ENCODE results near the gene CLCN6. TPM values are rescaled to one million over a fixed set of nuclear protein-coding genes. Genes with fewer than 3 reads are reported as not detected.

The CLCN6 gene
- total RNA-seq, 1 experiment from 2014 or later: 13.7 TPM

- intact Hi-C loops (cut with micrococcal nuclease): no loop called here
- CTCF ChIA-PET: no interaction called here
- RAD21 ChIA-PET (ENCODE audit: low non-redundant PET in 1 of 2, low total read pairs in 2 of 2, uncharacterized antibody in 2 of 2, unreplicated experiment in 2 of 2): interaction anchor here in 1 of 2 experiments (0.7 kb wide), 1 partner anchor 11 kb away, joined by 3 read pairs; no protein-coding TSS in a partner anchor
- POLR2A ChIA-PET: interaction anchor here (1.5 kb wide), 1 partner anchor 35 kb away, joined by 4 read pairs; no protein-coding TSS in a partner anchor
- no peaks in the 10 kb centered on the region for H3K9me3 ChIP-seq (ENCODE audit: control insufficient read depth in 1 of 2, insufficient read depth in 1 of 2, low read depth in 1 of 2, low read length in 2 of 2)
- H3K79me2 ChIP-seq (ENCODE audit: insufficient read depth, low read length): no peaks in the 10 kb centered on the region
- H3K9me2 ChIP-seq (ENCODE audit: insufficient read depth): no peaks in the 10 kb centered on the region
- no peaks in the 10 kb centered on the region for H3K27me3 ChIP-seq (ENCODE audit: insufficient read depth, low read length)
- TF ChIP-seq SIN3A (IDR thresholded peaks at IDR 0.05; ENCODE audit: low read depth) (no peak), CEBPB (IDR thresholded peaks at IDR 0.05; ENCODE audit: low read depth) (no peak), EGR1 (IDR thresholded peaks at IDR 0.05; ENCODE audit: low read depth) (no peak), CTCF (IDR thresholded peaks at IDR 0.05 in 2 of 3, conservative IDR thresholded peaks at IDR 0.05 in 1 of 3; ENCODE audit: borderline replicate concordance in 1 of 3, insufficient read depth in 1 of 3, low read depth in 2 of 3, low read length in 2 of 3) (no peak), EZH2phosphoT487 (IDR thresholded peaks at IDR 0.05; ENCODE audit: borderline replicate concordance) (no peak), SRF (IDR thresholded peaks at IDR 0.05; ENCODE audit: low read depth) (no peak), ATF3 (IDR thresholded peaks at IDR 0.05) (no peak), TCF7L2 (IDR thresholded peaks at IDR 0.05; ENCODE audit: borderline replicate concordance, extremely low read depth, insufficient read depth, insufficient read length) (no peak), SP1 (IDR thresholded peaks at IDR 0.05; ENCODE audit: low read depth) (no peak), POLR2A (IDR thresholded peaks at IDR 0.05; ENCODE audit: borderline replicate concordance, extremely low read depth, insufficient read depth, insufficient read length) (no peak), ELF1 (IDR thresholded peaks at IDR 0.05; ENCODE audit: borderline replicate concordance, low read depth) (no peak), JUND (IDR thresholded peaks at IDR 0.05) (no peak), ZNF274 (IDR thresholded peaks at IDR 0.05; ENCODE audit: low read depth, low read length) (no peak), ZBTB33 (IDR thresholded peaks at IDR 0.05; ENCODE audit: extremely low read depth, insufficient replicate concordance, low read length) (no peak), YY1 (IDR thresholded peaks at IDR 0.05; ENCODE audit: extremely low read depth, insufficient replicate concordance, low read depth, low read length) (no peak), REST (IDR thresholded peaks at IDR 0.05; ENCODE audit: low read depth) (no peak), RAD21 (IDR thresholded peaks at IDR 0.05; ENCODE audit: low read depth) (no peak), EZH2 (IDR thresholded peaks at IDR 0.05) (no peak), ZFX (IDR thresholded peaks at IDR 0.05) (no peak)
- H3K4me3 ChIP-seq (replicated peaks in 1 of 2; ENCODE audit: low read depth in 1 of 2, low read length in 2 of 2): no peak overlapping the region
- BruUV-seq (replicated peaks): no TSS peak
- H3K36me3 ChIP-seq (ENCODE audit: control insufficient read depth in 1 of 2, insufficient read depth in 2 of 2, low read length in 2 of 2): no peaks in the 10 kb centered on the region
- no peaks in the 10 kb centered on the region for H3K4me1 ChIP-seq (ENCODE audit: control insufficient read depth in 1 of 2, insufficient read depth in 2 of 2, low read length in 2 of 2)
- H3K9ac ChIP-seq (ENCODE audit: low read length): no peak overlapping the region
- H3K4me2 ChIP-seq (ENCODE audit: low read length): no peak overlapping the region
- no peaks in the 10 kb centered on the region for H4K20me1 ChIP-seq (ENCODE audit: insufficient read depth)
- no peak for DNase-seq (ENCODE audit: low read depth, low spot score)
- no peak for ATAC-seq
- no peak overlapping the region for H2AFZ ChIP-seq (ENCODE audit: low read depth, low read length, poor library complexity, severe bottlenecking)
- H3K27ac ChIP-seq (ENCODE audit: low read depth, low read length): no peak overlapping the region
Observed at GRCh38 chr1:11873395-11874257, 67.6 kb downstream of the CLCN6 start.

All from HCT116 (cell line).